ENCODE measurements around the gene RILPL2. TPM values are rescaled to one million over a fixed set of nuclear protein-coding genes. Genes with fewer than 3 reads are reported as not detected.

Gene RILPL2
- total and polyA plus RNA-seq, 2 of the 13 experiments (the other 11 are each of a cell fraction or from before 2014, with no cell fraction given), result 2.7 to 8.1 TPM

- no peak for TF ChIP-seq SRSF4 (IDR thresholded peaks at IDR 0.05; ENCODE audit: low read depth, low read length, poor library complexity, severe bottlenecking)
- TF ChIP-seq ZSCAN20 (CRISPR knock-in tag; IDR thresholded peaks at IDR 0.05; ENCODE audit: borderline replicate concordance), result 0 out of 2 replicates have a peak, but pooled peaks have one; percentile 27
- TF ChIP-seq ZBTB49 (CRISPR knock-in tag; IDR thresholded peaks at IDR 0.05; ENCODE audit: borderline replicate concordance), result 0 out of 2 replicates have a peak, but pooled peaks have one; percentile 45
- peak; percentile 62; the same call in 1 of the 2 replicates for TF ChIP-seq E2F2 (CRISPR knock-in tag; IDR thresholded peaks at IDR 0.05; ENCODE audit: borderline replicate concordance)
- TF ChIP-seq FOXA1 (IDR thresholded peaks at IDR 0.05), result no peak
- no peak for TF ChIP-seq FOXA1 (CRISPR knock-in tag; IDR thresholded peaks at IDR 0.05)
- TF ChIP-seq ZNF749 (CRISPR knock-in tag; IDR thresholded peaks at IDR 0.05; ENCODE audit: borderline replicate concordance), result no peak; the same call in 1 of the 2 replicates
- no peak for TF ChIP-seq JUND (CRISPR knock-in tag; IDR thresholded peaks at IDR 0.05)
- no peak for TF ChIP-seq NFATC3 (CRISPR knock-in tag; IDR thresholded peaks at IDR 0.05)
- TF ChIP-seq SP1 (IDR thresholded peaks at IDR 0.05), result no peak
- no peak for TF ChIP-seq SP1 (CRISPR knock-in tag; IDR thresholded peaks at IDR 0.05)
- TF ChIP-seq ZNF501 (CRISPR knock-in tag; IDR thresholded peaks at IDR 0.05), result peak; percentile 85
- TF ChIP-seq ARNTL (CRISPR knock-in tag; IDR thresholded peaks at IDR 0.05), result peak; percentile 61
- no peak for TF ChIP-seq ZNF609 (CRISPR knock-in tag; IDR thresholded peaks at IDR 0.05; ENCODE audit: borderline replicate concordance)
- peak; percentile 71; the same call in 1 of the 2 replicates for TF ChIP-seq PITX1 (CRISPR knock-in tag; IDR thresholded peaks at IDR 0.05)
- TF ChIP-seq PHF20 (CRISPR knock-in tag; IDR thresholded peaks at IDR 0.05), result peak; percentile 88
- peak; percentile 87 for TF ChIP-seq SALL2 (CRISPR knock-in tag; IDR thresholded peaks at IDR 0.05)
- peak; percentile 90; the same call in 1 of the 2 replicates for TF ChIP-seq ZNF580 (CRISPR knock-in tag; IDR thresholded peaks at IDR 0.05; ENCODE audit: borderline replicate concordance, low read depth)
- peak; percentile 71; the same call in 1 of the 2 replicates for TF ChIP-seq TSC22D2 (CRISPR knock-in tag; IDR thresholded peaks at IDR 0.05; ENCODE audit: borderline replicate concordance)
- no peak for TF ChIP-seq ZBTB1 (CRISPR knock-in tag; IDR thresholded peaks at IDR 0.05; ENCODE audit: borderline replicate concordance)
- no peak for TF ChIP-seq PAWR (CRISPR knock-in tag; IDR thresholded peaks at IDR 0.05; ENCODE audit: borderline replicate concordance)
Observed at GRCh38 chr12:123457980-123458779, 21.7 kb upstream of the RILPL2 start, which contains the start of gene SNRNP35 (continued).

All from HepG2 (cell line).